GM19239 (cell line): Measurements from ENCODE around the gene USP17L17.
"Not testable (repeated sequence)": the region's sequence is repeated elsewhere in the genome, so short reads cannot be mapped to it uniquely, and the experiment has no call there.

Experiments
- DNase-seq: peaks from one replicate; pipeline ENCODE4 v3.0.0; 2011; ENCODE audit warnings: low spot score; ENCODE audit not compliant: insufficient read length
- FAIRE-seq: peaks from 2 replicates; lab custom pipeline; 2011; peaks lifted over from hg19 to GRCh38; lab: Jason Lieb, UNC

The USP17L17 gene, protein sequence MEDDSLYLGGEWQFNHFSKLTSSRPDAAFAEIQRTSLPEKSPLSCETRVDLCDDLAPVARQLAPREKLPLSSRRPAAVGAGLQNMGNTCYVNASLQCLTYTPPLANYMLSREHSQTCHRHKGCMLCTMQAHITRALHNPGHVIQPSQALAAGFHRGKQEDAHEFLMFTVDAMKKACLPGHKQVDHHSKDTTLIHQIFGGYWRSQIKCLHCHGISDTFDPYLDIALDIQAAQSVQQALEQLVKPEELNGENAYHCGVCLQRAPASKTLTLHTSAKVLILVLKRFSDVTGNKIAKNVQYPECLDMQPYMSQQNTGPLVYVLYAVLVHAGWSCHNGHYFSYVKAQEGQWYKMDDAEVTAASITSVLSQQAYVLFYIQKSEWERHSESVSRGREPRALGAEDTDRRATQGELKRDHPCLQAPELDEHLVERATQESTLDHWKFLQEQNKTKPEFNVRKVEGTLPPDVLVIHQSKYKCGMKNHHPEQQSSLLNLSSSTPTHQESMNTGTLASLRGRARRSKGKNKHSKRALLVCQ

DNA sequence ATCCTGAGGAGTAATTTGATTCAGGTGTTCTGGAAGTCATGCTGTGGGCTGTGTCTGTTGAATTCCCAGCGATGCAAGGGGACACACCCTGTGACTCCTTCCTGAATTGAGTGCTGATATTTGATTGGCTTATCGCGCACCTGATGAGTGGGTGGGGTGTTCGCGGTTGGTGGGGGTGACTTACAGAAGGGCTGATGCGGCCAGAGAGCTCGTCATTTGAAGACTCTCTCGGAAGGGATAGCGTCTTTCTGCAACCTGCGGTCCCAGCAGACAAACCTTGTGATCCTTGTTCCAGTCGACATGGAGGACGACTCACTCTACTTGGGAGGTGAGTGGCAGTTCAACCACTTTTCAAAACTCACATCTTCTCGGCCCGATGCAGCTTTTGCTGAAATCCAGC, at the start of gene USP17L17:
USP17L17 (plus strand) TSS at position 301 of the 400 bp plus-strand sequence; CDS start at position 301, 0 bp downstream.
- not testable (repeated sequence) for DNase-seq, FAIRE-seq

GRCh38 chr4:9210357-9210756, 33.3 kb upstream of the USP17L17 start, which contains the start of gene USP17L10:
USP17L10 (plus strand) TSS chr4:9210657; CDS start chr4:9210657, 0 bp downstream.
- not testable (repeated sequence) for DNase-seq

GRCh38 chr4:9214701-9215100, 29.0 kb upstream of the USP17L17 start:
- not testable (repeated sequence) for FAIRE-seq, DNase-seq

More at GRCh38 chr4:9210357-9210756, 33.3 kb upstream of the USP17L17 start, which contains the start of gene USP17L10:
- FAIRE-seq = not testable (repeated sequence)

DNA sequence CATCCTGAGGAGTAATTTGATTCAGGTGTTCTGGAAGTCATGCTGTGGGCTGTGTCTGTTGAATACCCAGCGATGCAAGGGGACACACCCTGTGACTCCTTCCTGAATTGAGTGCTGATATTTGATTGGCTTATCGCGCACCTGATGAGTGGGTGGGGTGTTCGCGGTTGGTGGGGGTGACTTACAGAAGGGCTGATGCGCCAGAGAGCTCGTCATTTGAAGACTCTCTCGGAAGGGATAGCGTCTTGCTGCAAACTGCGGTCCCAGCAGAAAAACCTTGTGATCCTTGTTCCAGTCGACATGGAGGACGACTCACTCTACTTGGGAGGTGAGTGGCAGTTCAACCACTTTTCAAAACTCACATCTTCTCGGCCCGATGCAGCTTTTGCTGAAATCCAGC, 28.6 kb upstream of the USP17L17 start, which contains the start of gene USP17L11:
USP17L11 (plus strand) TSS at position 301 of the 400 bp plus-strand sequence; CDS start at position 301, 0 bp downstream.
- not testable (repeated sequence) for DNase-seq, FAIRE-seq

DNA sequence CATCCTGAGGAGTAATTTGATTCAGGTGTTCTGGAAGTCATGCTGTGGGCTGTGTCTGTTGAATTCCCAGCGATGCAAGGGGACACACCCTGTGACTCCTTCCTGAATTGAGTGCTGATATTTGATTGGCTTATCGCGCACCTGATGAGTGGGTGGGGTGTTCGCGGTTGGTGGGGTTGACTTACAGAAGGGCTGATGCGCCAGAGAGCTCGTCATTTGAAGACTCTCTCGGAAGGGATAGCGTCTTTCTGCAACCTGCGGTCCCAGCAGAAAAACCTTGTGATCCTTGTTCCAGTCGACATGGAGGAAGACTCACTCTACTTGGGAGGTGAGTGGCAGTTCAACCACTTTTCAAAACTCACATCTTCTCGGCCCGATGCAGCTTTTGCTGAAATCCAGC, 23.8 kb upstream of the USP17L17 start, which contains the start of gene USP17L12:
USP17L12 (plus strand) TSS at position 301 of the 400 bp plus-strand sequence; CDS start at position 301, 0 bp downstream.
- FAIRE-seq = not testable (repeated sequence)

DNA sequence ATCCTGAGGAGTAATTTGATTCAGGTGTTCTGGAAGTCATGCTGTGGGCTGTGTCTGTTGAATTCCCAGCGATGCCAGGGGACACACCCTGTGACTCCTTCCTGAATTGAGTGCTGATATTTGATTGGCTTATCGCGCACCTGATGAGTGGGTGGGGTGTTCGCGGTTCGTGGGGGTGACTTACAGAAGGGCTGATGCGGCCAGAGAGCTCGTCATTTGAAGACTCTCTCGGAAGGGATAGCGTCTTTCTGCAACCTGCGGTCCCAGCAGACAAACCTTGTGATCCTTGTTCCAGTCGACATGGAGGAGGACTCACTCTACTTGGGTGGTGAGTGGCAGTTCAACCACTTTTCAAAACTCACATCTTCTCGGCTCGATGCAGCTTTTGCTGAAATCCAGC, 19.1 kb upstream of the USP17L17 start, which contains the start of gene USP17L13:
USP17L13 (plus strand) TSS at position 301 of the 400 bp plus-strand sequence; CDS start at position 301, 0 bp downstream.
- not testable (repeated sequence) for FAIRE-seq

More for the DNA sequence above, 23.8 kb upstream of the USP17L17 start, which contains the start of gene USP17L12:
- DNase-seq = not testable (repeated sequence)

DNA sequence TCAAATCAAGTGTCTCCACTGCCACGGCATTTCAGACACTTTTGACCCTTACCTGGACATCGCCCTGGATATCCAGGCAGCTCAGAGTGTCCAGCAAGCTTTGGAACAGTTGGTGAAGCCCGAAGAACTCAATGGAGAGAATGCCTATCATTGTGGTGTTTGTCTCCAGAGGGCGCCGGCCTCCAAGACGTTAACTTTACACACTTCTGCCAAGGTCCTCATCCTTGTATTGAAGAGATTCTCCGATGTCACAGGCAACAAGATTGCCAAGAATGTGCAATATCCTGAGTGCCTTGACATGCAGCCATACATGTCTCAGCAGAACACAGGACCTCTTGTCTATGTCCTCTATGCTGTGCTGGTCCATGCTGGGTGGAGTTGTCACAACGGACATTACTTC, 13.4 kb upstream of the USP17L17 start:
- DNase-seq, FAIRE-seq: not testable (repeated sequence)

More for the DNA sequence above, 19.1 kb upstream of the USP17L17 start, which contains the start of gene USP17L13:
- not testable (repeated sequence) for DNase-seq

- not testable (repeated sequence) for FAIRE-seq, DNase-seq
Measured at GRCh38 chr4:9234085-9234484, 9.6 kb upstream of the USP17L17 start, which contains the start of gene USP17L15. USP17L15 (plus strand) TSS chr4:9234385; CDS start chr4:9234385, 0 bp downstream.

DNA sequence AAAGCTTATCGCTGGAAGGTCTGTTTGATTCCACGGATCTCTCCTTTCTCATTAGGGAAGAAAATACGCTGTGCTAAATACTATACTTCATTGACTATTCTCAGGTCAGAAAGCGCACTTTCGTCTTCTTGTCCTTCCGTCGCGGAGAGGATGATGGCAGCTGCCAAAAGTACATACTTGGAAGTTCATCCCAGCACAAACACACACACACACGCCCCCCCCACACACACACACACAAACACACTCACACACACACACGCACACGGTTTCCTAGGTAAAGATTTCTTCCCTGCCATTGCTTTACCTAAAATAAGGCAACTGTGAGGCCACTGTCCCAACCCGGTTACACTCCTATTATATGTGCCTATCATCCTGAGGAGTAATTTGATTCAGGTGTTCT, 5.2 kb upstream of the USP17L17 start:
- FAIRE-seq, DNase-seq: not testable (repeated sequence)

- not testable (repeated sequence) for FAIRE-seq, DNase-seq
Measured at GRCh38 chr4:9247953-9248680, 4.4 kb downstream of the USP17L17 start, which contains the start of gene USP17L18. USP17L18 (plus strand) TSS chr4:9248630; CDS start chr4:9248630, 0 bp downstream.

GRCh38 chr4:9253078-9253477, 9.4 kb downstream of the USP17L17 start, which contains the start of gene USP17L19:
USP17L19 (plus strand) TSS chr4:9253378; CDS start chr4:9253378, 0 bp downstream.
- not testable (repeated sequence) for FAIRE-seq, DNase-seq

DNA sequence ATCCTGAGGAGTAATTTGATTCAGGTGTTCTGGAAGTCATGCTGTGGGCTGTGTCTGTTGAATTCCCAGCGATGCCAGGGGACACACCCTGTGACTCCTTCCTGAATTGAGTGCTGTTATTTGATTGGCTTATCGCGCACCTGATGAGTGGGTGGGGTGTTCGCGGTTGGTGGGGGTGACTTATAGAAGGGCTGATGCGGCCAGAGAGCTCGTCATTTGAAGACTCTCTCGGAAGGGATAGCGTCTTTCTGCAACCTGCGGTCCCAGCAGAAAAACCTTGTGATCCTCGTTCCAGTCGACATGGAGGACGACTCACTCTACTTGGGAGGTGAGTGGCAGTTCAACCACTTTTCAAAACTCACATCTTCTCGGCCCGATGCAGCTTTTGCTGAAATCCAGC, 14.1 kb downstream of the USP17L17 start, which contains the start of gene USP17L20:
USP17L20 (plus strand) TSS at position 301 of the 400 bp plus-strand sequence; CDS start at position 301, 0 bp downstream.
- FAIRE-seq = not testable (repeated sequence)

GRCh38 chr4:9262572-9262971, 18.9 kb downstream of the USP17L17 start, which contains the start of gene USP17L21:
USP17L21 (plus strand) TSS chr4:9262872; CDS start chr4:9262872, 0 bp downstream.
- FAIRE-seq, DNase-seq: not testable (repeated sequence)

More for the DNA sequence above, 14.1 kb downstream of the USP17L17 start, which contains the start of gene USP17L20:
- DNase-seq = not testable (repeated sequence)

GRCh38 chr4:9267319-9267718, 23.6 kb downstream of the USP17L17 start, which contains the start of gene USP17L22:
USP17L22 (plus strand) TSS chr4:9267619; CDS start chr4:9267619, 0 bp downstream.
- not testable (repeated sequence) for DNase-seq, FAIRE-seq

DNA sequence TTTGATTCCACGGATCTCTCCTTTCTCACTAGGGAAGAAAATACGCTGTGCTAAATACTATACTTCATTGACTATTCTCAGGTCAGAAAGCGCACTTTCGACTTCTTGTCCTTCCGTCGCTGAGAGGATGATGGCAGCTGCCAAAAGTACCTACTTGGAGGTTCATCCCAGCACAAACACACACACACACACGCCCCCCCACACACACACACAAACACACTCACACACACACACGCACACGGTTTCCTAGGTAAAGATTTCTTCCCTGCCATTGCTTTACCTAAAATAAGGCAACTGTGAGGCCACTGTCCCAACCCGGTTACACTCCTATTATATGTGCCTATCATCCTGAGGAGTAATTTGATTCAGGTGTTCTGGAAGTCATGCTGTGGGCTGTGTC, 28.0 kb downstream of the USP17L17 start:
- DNase-seq, FAIRE-seq: not testable (repeated sequence)
